Measurements from ENCODE around the gene NFATC3.

Gene NFATC3

DNA sequence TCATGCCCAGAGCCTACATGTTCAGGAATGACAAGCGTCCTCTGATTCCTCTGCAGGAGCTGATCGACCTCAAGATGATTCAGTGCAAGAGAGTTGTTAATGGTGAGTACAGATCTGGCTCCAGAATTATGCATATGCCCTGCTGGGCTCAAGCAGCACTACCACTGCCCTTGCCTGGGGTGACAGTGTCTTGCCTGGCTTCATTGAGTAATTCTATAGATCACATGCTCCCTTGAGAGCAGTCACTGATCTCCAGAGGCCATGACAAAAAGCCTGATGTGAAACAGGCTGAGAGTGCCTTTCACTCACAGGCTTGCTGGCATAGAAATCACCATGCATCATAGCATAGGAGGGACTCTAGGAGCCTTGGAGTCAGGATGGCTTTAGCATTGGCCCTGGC is 35.7 kb upstream of the NFATC3 start:
- TF ChIP-seq, protein P1, sequence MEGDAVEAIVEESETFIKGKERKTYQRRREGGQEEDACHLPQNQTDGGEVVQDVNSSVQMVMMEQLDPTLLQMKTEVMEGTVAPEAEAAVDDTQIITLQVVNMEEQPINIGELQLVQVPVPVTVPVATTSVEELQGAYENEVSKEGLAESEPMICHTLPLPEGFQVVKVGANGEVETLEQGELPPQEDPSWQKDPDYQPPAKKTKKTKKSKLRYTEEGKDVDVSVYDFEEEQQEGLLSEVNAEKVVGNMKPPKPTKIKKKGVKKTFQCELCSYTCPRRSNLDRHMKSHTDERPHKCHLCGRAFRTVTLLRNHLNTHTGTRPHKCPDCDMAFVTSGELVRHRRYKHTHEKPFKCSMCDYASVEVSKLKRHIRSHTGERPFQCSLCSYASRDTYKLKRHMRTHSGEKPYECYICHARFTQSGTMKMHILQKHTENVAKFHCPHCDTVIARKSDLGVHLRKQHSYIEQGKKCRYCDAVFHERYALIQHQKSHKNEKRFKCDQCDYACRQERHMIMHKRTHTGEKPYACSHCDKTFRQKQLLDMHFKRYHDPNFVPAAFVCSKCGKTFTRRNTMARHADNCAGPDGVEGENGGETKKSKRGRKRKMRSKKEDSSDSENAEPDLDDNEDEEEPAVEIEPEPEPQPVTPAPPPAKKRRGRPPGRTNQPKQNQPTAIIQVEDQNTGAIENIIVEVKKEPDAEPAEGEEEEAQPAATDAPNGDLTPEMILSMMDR (IDR thresholded peaks at IDR 0.05; ENCODE audit: low read length, missing control alignments): no peak
- no peak overlapping the region for H3K4me3 ChIP-seq (replicated peaks; ENCODE audit: low read depth, low read length)
- DNase-seq (ENCODE audit: low read depth): no peak

DNA sequence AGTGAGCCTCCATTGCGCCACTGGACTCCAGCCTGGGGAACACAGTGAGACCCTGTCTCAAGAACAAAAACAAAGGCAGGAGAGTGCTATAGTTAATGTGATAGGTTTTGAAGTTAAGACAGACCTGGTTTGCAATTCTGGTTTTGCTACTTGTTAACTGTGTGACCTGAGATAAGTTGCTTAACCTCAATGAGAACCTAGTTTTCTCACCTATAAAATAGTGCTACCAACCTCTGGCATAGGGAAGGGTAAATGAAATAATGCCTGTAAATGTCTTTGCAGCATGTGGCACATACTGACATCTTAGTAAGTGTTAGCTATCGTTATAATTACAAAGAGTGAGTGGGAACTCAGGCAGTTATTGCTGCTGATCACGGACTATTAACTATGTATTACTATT is 29.8 kb upstream of the NFATC3 start:
- H3K4me3 ChIP-seq (replicated peaks; ENCODE audit: low read depth, low read length): no peak overlapping the region
- TF ChIP-seq, protein P1 (IDR thresholded peaks at IDR 0.05; ENCODE audit: low read length, missing control alignments): no peak
- no peak for DNase-seq (ENCODE audit: low read depth)

DNA sequence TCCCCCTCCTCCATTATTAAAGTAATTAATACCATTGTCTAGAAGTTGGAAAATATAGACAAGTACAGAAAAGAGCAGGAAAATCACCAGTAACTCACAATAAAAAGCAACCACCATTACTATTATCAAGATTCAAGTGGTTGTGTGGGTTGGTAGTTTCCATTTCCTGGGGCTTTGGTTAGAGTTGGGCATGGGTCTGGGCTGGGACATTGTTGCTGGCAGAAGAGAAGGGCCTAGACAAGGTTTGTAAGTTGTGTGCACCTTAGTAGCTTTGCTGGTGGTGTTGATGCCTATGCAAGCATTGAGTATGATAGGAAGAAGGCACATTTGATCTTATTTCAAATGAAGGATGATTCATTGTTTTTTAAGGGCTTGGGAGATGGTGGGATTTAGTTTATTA is 25.4 kb upstream of the NFATC3 start:
- no peak for DNase-seq (ENCODE audit: low read depth)
- TF ChIP-seq, protein P1 (IDR thresholded peaks at IDR 0.05; ENCODE audit: low read length, missing control alignments): no peak
- H3K4me3 ChIP-seq (replicated peaks; ENCODE audit: low read depth, low read length): no peak overlapping the region

DNA sequence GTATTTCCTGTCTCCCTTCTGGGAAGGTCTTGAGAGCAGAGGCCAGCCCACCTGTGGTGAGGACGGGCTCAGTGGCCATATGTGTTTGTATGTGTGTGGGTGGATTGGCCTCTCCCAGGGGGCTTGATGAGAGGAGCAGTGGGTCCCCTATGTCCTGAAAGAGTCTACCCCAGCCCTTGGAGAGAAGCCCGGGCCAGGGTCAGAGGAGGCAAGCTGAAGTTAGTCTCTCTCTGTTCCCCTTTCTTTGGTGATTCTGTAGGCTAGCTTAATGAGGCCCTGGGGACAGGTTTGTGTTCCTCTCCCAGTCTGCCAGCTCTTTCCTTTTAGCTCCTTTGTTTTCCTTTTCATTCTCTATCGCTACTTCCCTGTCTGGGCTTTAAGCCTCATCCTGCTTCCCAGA is 23.8 kb upstream of the NFATC3 start:
- DNase-seq (ENCODE audit: low read depth): no peak
- no peak overlapping the region for H3K4me3 ChIP-seq (replicated peaks; ENCODE audit: low read depth, low read length)
- TF ChIP-seq, protein P1 (IDR thresholded peaks at IDR 0.05; ENCODE audit: low read length, missing control alignments): no peak

DNA sequence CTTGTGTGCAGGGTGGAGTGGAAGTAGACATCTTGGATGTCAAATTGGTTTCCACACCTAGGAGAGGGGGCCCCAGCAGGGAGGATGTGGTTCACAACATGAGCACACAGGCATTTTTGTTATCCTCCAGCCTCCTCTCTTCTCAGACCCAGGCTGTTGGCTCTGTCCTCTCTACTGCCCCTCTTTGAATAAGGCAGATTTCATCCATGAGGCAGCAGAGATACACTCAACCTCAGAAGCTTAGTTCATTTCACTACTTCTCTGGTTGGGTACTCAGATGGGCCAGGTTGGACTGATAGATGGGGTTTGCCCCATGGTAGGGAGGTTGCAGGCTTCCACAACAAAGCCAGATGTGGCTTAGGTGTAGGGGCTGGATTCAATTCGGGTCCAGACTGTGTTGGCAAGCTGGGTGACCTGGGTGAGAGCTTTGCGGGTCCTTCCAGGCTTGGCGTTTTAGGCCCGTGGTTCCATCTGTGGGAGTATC is 22.2 kb upstream of the NFATC3 start:
- TF ChIP-seq, protein P1 (IDR thresholded peaks at IDR 0.05; ENCODE audit: low read length, missing control alignments): no peak
- no peak overlapping the region for H3K4me3 ChIP-seq (replicated peaks; ENCODE audit: low read depth, low read length)
- no peak for DNase-seq (ENCODE audit: low read depth)

DNA sequence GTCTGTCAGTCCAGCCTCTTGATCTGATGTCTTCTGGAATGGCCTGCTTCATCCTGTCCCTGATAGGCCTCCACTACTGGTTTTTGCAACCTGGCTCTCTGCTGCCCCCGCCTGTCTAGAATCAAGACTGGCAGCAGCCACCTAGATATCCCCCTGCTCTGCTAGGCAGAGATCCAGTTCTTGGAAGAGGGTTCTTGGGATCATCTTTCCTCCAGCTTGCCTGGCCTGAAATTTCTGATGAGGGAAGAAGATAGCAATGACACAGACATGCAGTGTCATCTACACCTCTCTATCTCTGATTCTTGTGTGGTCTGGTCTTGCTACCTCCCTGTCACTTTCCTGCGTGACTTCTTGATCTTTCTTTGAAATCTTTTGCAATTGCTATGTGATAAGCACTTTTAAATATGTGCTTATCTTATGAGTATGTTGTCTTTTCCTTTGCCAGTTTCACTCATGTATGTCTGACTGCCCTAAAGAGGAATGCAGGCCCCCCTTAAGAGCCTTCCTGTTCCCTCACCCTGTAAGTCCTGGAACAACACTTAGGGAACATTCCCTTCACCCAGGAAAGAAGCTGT is 20.3 kb upstream of the NFATC3 start:
- no peak overlapping the region for H3K4me3 ChIP-seq (replicated peaks; ENCODE audit: low read depth, low read length)
- peak; percentile 86 for DNase-seq (ENCODE audit: low read depth)
- TF ChIP-seq, protein P1 (IDR thresholded peaks at IDR 0.05; ENCODE audit: low read length, missing control alignments): peak; percentile 90

DNA sequence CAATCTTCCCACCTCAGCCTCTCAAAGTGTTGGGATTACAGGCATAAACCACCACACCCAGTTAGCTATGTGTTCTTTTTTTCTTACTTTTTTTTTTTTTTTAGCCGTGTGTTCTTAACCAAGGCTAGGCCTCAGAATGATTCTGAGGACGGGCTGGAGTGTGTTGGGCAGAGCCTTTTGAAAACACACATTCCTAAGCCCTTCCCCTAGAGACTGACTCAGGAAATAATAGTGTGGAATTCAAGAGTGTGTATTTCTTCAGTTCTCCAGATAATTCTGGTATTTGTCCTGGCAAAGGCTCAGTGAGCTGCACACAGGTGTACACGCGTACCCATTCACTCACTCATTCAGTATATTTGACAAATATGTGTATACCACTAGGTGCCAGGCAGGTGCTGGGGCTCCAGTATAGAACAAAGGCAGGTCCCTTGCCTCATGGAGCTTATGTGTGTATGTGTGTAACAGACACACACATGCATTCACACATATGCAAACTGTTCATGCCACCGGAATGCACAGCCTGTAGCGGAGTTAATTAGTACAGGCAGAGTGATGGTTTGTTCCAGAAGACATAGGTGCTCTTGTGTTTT is 19.4 kb upstream of the NFATC3 start:
- TF ChIP-seq, protein P1 (IDR thresholded peaks at IDR 0.05; ENCODE audit: low read length, missing control alignments): no peak
- DNase-seq (ENCODE audit: low read depth): peak; percentile 90
- H3K4me3 ChIP-seq (replicated peaks; ENCODE audit: low read depth, low read length): no peak overlapping the region
